HCT116 (cell line): Measurements from ENCODE around the gene MED25.

Source experiments
- CTCF ChIP-seq, 3 experiments: fragments of 200-600 bp in 1 of 3; sonication (generic) in 1 of 3; IDR thresholded peaks in 2 of 3; conservative IDR thresholded peaks in 1 of 3; 2 replicates each; pipeline ENCODE4 v1.5.1; 2012 to 2017; ENCODE audit warnings: low read depth in 2 of 3, low read length in 2 of 3, antibody characterized with exemption in 1 of 3, borderline replicate concordance in 1 of 3, control low read depth in 1 of 3, mild to moderate bottlenecking in 1 of 3, mixed read lengths in 1 of 3, mixed run types in 1 of 3, moderate library complexity in 1 of 3; ENCODE audit not compliant: insufficient read depth in 1 of 3
- EZH2 ChIP-seq: fragments of 200-600 bp; sonication (generic); IDR thresholded peaks from 2 replicates; pipeline ENCODE4 v1.6.1; 2017; ENCODE audit warnings: antibody characterized with exemption, mixed run types
- MAX ChIP-seq: IDR thresholded peaks from 2 replicates; pipeline ENCODE4 v1.6.1; 2012
- POLR2A ChIP-seq: IDR thresholded peaks from 2 replicates; pipeline ENCODE4 v1.7.0; 2011; ENCODE audit warnings: borderline replicate concordance; ENCODE audit not compliant: insufficient read depth, insufficient read length; ENCODE audit errors: extremely low read depth
- SP1 ChIP-seq: IDR thresholded peaks from 2 replicates; pipeline ENCODE4 v1.6.1; 2012; ENCODE audit warnings: low read depth
- TCF7L2 ChIP-seq: IDR thresholded peaks from 2 replicates; pipeline ENCODE4 v1.7.0; 2011; ENCODE audit warnings: borderline replicate concordance, inconsistent platforms; ENCODE audit not compliant: insufficient read depth, insufficient read length; ENCODE audit errors: extremely low read depth
- YY1 ChIP-seq: IDR thresholded peaks from 2 replicates; pipeline ENCODE4 v1.6.1; 2011; ENCODE audit warnings: low read length, low read depth, moderate library complexity, mild to moderate bottlenecking; ENCODE audit not compliant: insufficient replicate concordance; ENCODE audit errors: extremely low read depth
- ZNF274 ChIP-seq: fragments of 200-500 bp; sonication (Bioruptor generic); IDR thresholded peaks from 2 replicates; pipeline ENCODE4 v1.6.1; 2014; ENCODE audit warnings: mild to moderate bottlenecking, low read depth, low read length, inconsistent platforms

DNA sequence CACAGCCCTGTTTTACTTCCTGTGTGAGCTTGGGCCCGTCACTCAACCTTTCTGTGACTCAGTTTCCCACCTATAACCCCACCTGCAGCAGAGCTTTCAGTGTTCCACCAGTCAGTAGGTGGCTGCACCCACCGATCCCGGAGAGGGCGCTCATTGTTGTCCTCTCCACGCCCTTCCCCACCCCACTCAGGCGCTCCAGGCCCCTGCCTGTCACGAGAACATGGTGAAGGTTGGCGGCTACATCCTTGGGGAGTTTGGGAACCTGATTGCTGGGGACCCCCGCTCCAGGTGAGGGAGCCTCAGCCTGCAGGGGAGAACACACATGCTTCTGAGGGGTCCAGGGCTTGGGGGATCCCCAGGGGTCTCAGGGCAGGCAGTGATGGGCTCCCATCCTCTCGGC is 17.3 kb upstream of the MED25 start:
- no peak for TF ChIP-seq CTCF (IDR thresholded peaks at IDR 0.05 in 2 of 3, conservative IDR thresholded peaks at IDR 0.05 in 1 of 3; ENCODE audit: borderline replicate concordance in 1 of 3, insufficient read depth in 1 of 3, low read depth in 2 of 3, low read length in 2 of 3)
- TF ChIP-seq EZH2 = no peak
- TF ChIP-seq SP1 = no peak
- no peak for TF ChIP-seq YY1
- TF ChIP-seq MAX = no peak
- TF ChIP-seq POLR2A = no peak
- no peak for TF ChIP-seq TCF7L2
- TF ChIP-seq ZNF274 = no peak
